Neural cell (in vitro differentiated cells): ENCODE measurements around the gene ACTN4. TPM values are rescaled to one million over a fixed set of nuclear protein-coding genes. Genes with fewer than 3 reads are reported as not detected.

Source experiments
- H2AFZ ChIP-seq: fragments of 200-600, 300-800 bp; sonication (generic), shearing (Covaris generic); 2 replicates; pipeline ENCODE4 v1.6.0; 2014; ENCODE audit warnings: low read depth, mild to moderate bottlenecking, antibody characterized with exemption, low read length, moderate library complexity
- H3F3A ChIP-seq: fragments of 200-600 bp; shearing (Covaris generic); 2 replicates; pipeline ENCODE4 v1.6.1; 2016; ENCODE audit warnings: mild to moderate bottlenecking, moderate library complexity, mixed read lengths, antibody characterized with exemption, low read length; ENCODE audit not compliant: insufficient read depth, poor library complexity, severe bottlenecking
- H3K27ac ChIP-seq: fragments of 200-600, 300-800 bp; sonication (generic), shearing (Covaris generic); 2 replicates; pipeline ENCODE4 v1.5.1; 2014; ENCODE audit warnings: mild to moderate bottlenecking, low read length, moderate library complexity
- H3K27me3 ChIP-seq: fragments of 300-800, 200-600 bp; sonication (generic), shearing (Covaris generic); 2 replicates; pipeline ENCODE4 v1.6.0; 2014; ENCODE audit warnings: mild to moderate bottlenecking, low read depth, low read length, moderate library complexity; ENCODE audit not compliant: insufficient read depth
- H3K36me3 ChIP-seq: fragments of 300-800, 200-600 bp; sonication (generic), shearing (Covaris generic); 2 replicates; pipeline ENCODE4 v1.5.1; 2014; ENCODE audit warnings: mild to moderate bottlenecking, antibody characterized with exemption, low read length, moderate library complexity; ENCODE audit not compliant: insufficient read depth
- H3K4me2 ChIP-seq: fragments of 300-800, 200-600 bp; sonication (generic), shearing (Covaris generic); 2 replicates; pipeline ENCODE4 v1.6.0; 2014; ENCODE audit warnings: mild to moderate bottlenecking, low read length
- H3K4me3 ChIP-seq: fragments of 300-800, 200-600 bp; sonication (generic), shearing (Covaris generic); 2 replicates; pipeline ENCODE4 v1.5.1; 2014; ENCODE audit warnings: mild to moderate bottlenecking, low read length, moderate library complexity
- H3K79me2 ChIP-seq: fragments of 200-600 bp; shearing (Covaris generic); replicated peaks from 2 replicates; pipeline ENCODE4 v1.6.0; 2014; ENCODE audit warnings: mild to moderate bottlenecking, low read length, moderate library complexity; ENCODE audit not compliant: insufficient read depth
- H3K9ac ChIP-seq: fragments of 300-800, 200-600 bp; sonication (generic), shearing (Covaris generic); 2 replicates; pipeline ENCODE4 v1.6.1; 2016; ENCODE audit warnings: mild to moderate bottlenecking, low read length, mixed read lengths
- H3K9me2 ChIP-seq: fragments of 200-600 bp; shearing (Covaris generic); 2 replicates; pipeline ENCODE4 v1.6.1; 2016; ENCODE audit warnings: mild to moderate bottlenecking, low read length, mixed read lengths; ENCODE audit not compliant: insufficient read depth
- H3K9me3 ChIP-seq: fragments of 200-600, 300-800 bp; sonication (generic), shearing (Covaris generic); 2 replicates; pipeline ENCODE4 v1.6.1; 2016; ENCODE audit warnings: mild to moderate bottlenecking, mixed run types, low read length, moderate library complexity, mixed read lengths
- H4K20me1 ChIP-seq: fragments of 200-600 bp; shearing (Covaris generic); 2 replicates; pipeline ENCODE4 v1.6.1; 2016; ENCODE audit warnings: mild to moderate bottlenecking, mixed run types; ENCODE audit not compliant: insufficient read depth
- CTCF ChIP-seq: fragments of 450-650 bp; IDR thresholded peaks from 2 replicates; pipeline ENCODE4 v1.5.1; 2014; ENCODE audit warnings: antibody characterized with exemption, mild to moderate bottlenecking, moderate library complexity; ENCODE audit not compliant: poor library complexity, severe bottlenecking
- EP300 ChIP-seq: fragments of 450-650 bp; conservative IDR thresholded peaks from 2 replicates; pipeline ENCODE4 v1.6.1; 2014; ENCODE audit warnings: antibody characterized with exemption, mild to moderate bottlenecking, moderate library complexity; ENCODE audit not compliant: poor library complexity, severe bottlenecking
- EZH2 ChIP-seq: fragments of 200-600, 300-800 bp; shearing (Covaris generic), sonication (generic); IDR thresholded peaks from 2 replicates; pipeline ENCODE4 v1.6.1; 2014; ENCODE audit warnings: antibody characterized with exemption, low read length, borderline replicate concordance, mild to moderate bottlenecking; ENCODE audit not compliant: insufficient read depth, poor library complexity, severe bottlenecking
- MXI1 ChIP-seq: fragments of 450-650 bp; conservative IDR thresholded peaks from 2 replicates; pipeline ENCODE4 v1.6.1; 2014; ENCODE audit warnings: antibody characterized with exemption, mild to moderate bottlenecking; ENCODE audit not compliant: poor library complexity, severe bottlenecking
- POLR2AphosphoS5 ChIP-seq: IDR thresholded peaks from 2 replicates; pipeline ENCODE4 v1.6.1; 2012
- RAD21 ChIP-seq: fragments of 450-650 bp; conservative IDR thresholded peaks from 2 replicates; pipeline ENCODE4 v1.6.1; 2014; ENCODE audit warnings: antibody characterized with exemption, mild to moderate bottlenecking, moderate library complexity
- SMC3 ChIP-seq: fragments of 450-650 bp; conservative IDR thresholded peaks from 2 replicates; pipeline ENCODE4 v1.6.1; 2014; ENCODE audit warnings: antibody characterized with exemption, mild to moderate bottlenecking, moderate library complexity; ENCODE audit not compliant: poor library complexity
- TAF1 ChIP-seq: IDR thresholded peaks from 2 replicates; pipeline ENCODE4 v1.6.1; 2012; ENCODE audit warnings: low read depth
- polyA plus RNA-seq: library from polyadenylated mRNA; depleted of rRNA; stranded (reverse); fragments of >200 nt; gene quantifications from 2 replicates; pipeline ENCODE4 v1.2.3, GENCODE V29; 2014
- TF ChIP-seq, protein P1 (sequence below): IDR thresholded peaks from 2 replicates; pipeline ENCODE4 v1.6.1; 2012; ENCODE audit warnings: borderline replicate concordance

Gene ACTN4
- polyA plus RNA-seq, 1 donor from 2014 or later, result 54.0 TPM

DNA sequence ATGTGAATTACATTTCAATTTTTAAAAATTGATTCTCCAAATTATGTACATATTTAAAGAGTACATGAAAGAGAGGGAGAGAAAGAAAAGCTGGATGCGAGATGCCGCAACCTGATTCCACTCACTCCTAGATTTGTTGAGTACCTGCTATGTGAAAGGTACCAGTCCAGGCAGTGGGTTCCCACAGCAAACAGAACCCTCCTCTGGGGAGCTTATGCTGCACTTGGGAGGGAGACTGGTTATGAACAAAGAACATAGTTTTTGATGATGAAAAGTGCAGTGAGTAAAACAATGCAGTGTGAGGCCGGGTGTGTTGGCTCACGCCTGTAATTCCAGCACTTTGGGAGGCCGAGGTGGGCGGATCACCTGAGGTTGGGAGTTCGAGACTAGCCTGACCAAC, 43.4 kb downstream of the ACTN4 start:
- Histone ChIP-seq H3K4me2 (no peak overlapping the region), H3K79me2 (peaks cover 16% of the 10 kb centered on the region), H4K20me1 (no peaks in the 10 kb centered on the region)

GRCh38 chr19:38691938-38692457, 44.5 kb downstream of the ACTN4 start:
- Histone ChIP-seq H3K27me3 (no peaks in the 10 kb centered on the region), H2AFZ (no peak overlapping the region), H3K36me3 (no peaks in the 10 kb centered on the region), H3K9me2 (no peaks in the 10 kb centered on the region), H3K4me2 (no peak overlapping the region), H3K27ac (no peak overlapping the region), H3K4me3 (no peak overlapping the region), H4K20me1 (no peaks in the 10 kb centered on the region), H3K9me3 (no peaks in the 10 kb centered on the region), H3K79me2 (peaks cover 13% of the 10 kb centered on the region), H3F3A (no peaks in the 10 kb centered on the region), H3K9ac (no peak overlapping the region)
- no peak for TF ChIP-seq RAD21
- no peak for TF ChIP-seq EP300
- TF ChIP-seq POLR2AphosphoS5, result no peak
- TF ChIP-seq, protein P1, sequence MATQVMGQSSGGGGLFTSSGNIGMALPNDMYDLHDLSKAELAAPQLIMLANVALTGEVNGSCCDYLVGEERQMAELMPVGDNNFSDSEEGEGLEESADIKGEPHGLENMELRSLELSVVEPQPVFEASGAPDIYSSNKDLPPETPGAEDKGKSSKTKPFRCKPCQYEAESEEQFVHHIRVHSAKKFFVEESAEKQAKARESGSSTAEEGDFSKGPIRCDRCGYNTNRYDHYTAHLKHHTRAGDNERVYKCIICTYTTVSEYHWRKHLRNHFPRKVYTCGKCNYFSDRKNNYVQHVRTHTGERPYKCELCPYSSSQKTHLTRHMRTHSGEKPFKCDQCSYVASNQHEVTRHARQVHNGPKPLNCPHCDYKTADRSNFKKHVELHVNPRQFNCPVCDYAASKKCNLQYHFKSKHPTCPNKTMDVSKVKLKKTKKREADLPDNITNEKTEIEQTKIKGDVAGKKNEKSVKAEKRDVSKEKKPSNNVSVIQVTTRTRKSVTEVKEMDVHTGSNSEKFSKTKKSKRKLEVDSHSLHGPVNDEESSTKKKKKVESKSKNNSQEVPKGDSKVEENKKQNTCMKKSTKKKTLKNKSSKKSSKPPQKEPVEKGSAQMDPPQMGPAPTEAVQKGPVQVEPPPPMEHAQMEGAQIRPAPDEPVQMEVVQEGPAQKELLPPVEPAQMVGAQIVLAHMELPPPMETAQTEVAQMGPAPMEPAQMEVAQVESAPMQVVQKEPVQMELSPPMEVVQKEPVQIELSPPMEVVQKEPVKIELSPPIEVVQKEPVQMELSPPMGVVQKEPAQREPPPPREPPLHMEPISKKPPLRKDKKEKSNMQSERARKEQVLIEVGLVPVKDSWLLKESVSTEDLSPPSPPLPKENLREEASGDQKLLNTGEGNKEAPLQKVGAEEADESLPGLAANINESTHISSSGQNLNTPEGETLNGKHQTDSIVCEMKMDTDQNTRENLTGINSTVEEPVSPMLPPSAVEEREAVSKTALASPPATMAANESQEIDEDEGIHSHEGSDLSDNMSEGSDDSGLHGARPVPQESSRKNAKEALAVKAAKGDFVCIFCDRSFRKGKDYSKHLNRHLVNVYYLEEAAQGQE, result no peak
- TF ChIP-seq MXI1, result no peak
- TF ChIP-seq SMC3, result no peak
- no peak for TF ChIP-seq EZH2
- no peak for TF ChIP-seq CTCF
- no peak for TF ChIP-seq TAF1

More for the DNA sequence above, 43.4 kb downstream of the ACTN4 start:
- H3K4me3 ChIP-seq, result no peak overlapping the region
- no peak overlapping the region for H2AFZ ChIP-seq
- H3K27me3 ChIP-seq, result no peaks in the 10 kb centered on the region
- no peak overlapping the region for H3K27ac ChIP-seq
- TF ChIP-seq RAD21 (no peak), EP300 (no peak), CTCF (no peak), SMC3 (no peak), EZH2 (no peak)
- TF ChIP-seq, protein P1, result no peak
- no peaks in the 10 kb centered on the region for H3F3A ChIP-seq
- H3K9me2 ChIP-seq, result no peaks in the 10 kb centered on the region
- no peak overlapping the region for H3K9ac ChIP-seq
- H3K9me3 ChIP-seq, result no peaks in the 10 kb centered on the region
- H3K36me3 ChIP-seq, result no peaks in the 10 kb centered on the region
